Uterus (tissue), 4 donors: ENCODE data around the gene C9orf78. TPM values are rescaled to one million over a fixed set of nuclear protein-coding genes. Genes with fewer than 3 reads are reported as not detected.

Experiments used
- DNase-seq, 2 donors: peaks; one replicate each; pipeline ENCODE4 v3.0.0-alpha.2; 2019 to 2020
- H3K27ac ChIP-seq, 2 donors: fragments of 200-600 bp; sonication (generic); 1 replicate in 1 of 2; 2 replicates in 1 of 2; pipeline ENCODE4 v1.5.1; 2016 to 2018
- H3K27me3 ChIP-seq, 2 donors: fragments of 200-600 bp; sonication (generic); one replicate each; pipeline ENCODE4 v1.5.1; 2018 to 2019; ENCODE audit warnings: control low read depth in 1 of 2
- H3K36me3 ChIP-seq, 2 donors: fragments of 200-600 bp; sonication (generic); one replicate each; pipeline ENCODE4 v1.5.1; 2019; ENCODE audit warnings: control low read depth in 1 of 2
- H3K4me1 ChIP-seq, 2 donors: fragments of 200-600 bp; sonication (generic); one replicate each; pipeline ENCODE4 v1.5.1; 2018 to 2019; ENCODE audit warnings: control low read depth in 1 of 2
- H3K4me3 ChIP-seq, 2 donors: fragments of 200-600 bp; sonication (generic); 1 replicate in 1 of 2; 2 replicates in 1 of 2; pipeline ENCODE4 v1.5.1; 2018 to 2019; ENCODE audit warnings: mild to moderate bottlenecking in 1 of 2
- H3K9me3 ChIP-seq, 2 donors: fragments of 200-600 bp; sonication (generic); one replicate each; pipeline ENCODE4 v1.5.1; 2019; ENCODE audit warnings: control low read depth in 1 of 2
- POLR2A ChIP-seq, 2 donors: fragments of 450-650 bp; IDR thresholded peaks; one replicate each; pipeline ENCODE4 v1.6.1; 2016; ENCODE audit warnings: antibody characterized with exemption in 2 of 2, mild to moderate bottlenecking in 1 of 2, moderate library complexity in 1 of 2
- intact Hi-C: fragments of 100-400 bp; cut with DNase I; formaldehyde crosslinking; loops from one replicate; pipeline ENCODE4 v1.15.1; 2023; ENCODE audit warnings: low total_unique reads
- total RNA-seq, 4 donors: library from RNA; depleted of rRNA in 3 of 4; stranded (reverse); fragments of >200 nt in 3 of 4; gene quantifications; one replicate each; pipeline versions ENCODE4 v1.1.0 to v1.2.4, GENCODE V29; 2014 to 2023
- TF ChIP-seq, protein P1 (sequence below), 4 experiments: fragments of 200-600 bp in 2 of 4; fragments of 450-650 bp in 2 of 4; sonication (generic) in 2 of 4; IDR thresholded peaks; one replicate each; pipeline ENCODE4 v1.5.1; 2016 to 2019; ENCODE audit warnings: antibody characterized with exemption in 4 of 4, mild to moderate bottlenecking in 2 of 4, moderate library complexity in 1 of 4
- donor health status: DM: yes; HTN: yes; CAD: no.

C9orf78 gene
- total RNA-seq, 4 donors from 2014 or later: 17.4 to 56.9 (median 35.0) TPM

- no peaks in the 10 kb centered on the region for H3K9me3 ChIP-seq
- no peaks in the 10 kb centered on the region for H3K36me3 ChIP-seq
- peaks cover 0 to 5% of the 10 kb centered on the region in 2 donors for H3K4me1 ChIP-seq
- H3K27ac ChIP-seq: peak overlapping the region; percentile 76 to 85
- no peak for TF ChIP-seq POLR2A (IDR thresholded peaks at IDR 0.05)
- TF ChIP-seq, protein P1, sequence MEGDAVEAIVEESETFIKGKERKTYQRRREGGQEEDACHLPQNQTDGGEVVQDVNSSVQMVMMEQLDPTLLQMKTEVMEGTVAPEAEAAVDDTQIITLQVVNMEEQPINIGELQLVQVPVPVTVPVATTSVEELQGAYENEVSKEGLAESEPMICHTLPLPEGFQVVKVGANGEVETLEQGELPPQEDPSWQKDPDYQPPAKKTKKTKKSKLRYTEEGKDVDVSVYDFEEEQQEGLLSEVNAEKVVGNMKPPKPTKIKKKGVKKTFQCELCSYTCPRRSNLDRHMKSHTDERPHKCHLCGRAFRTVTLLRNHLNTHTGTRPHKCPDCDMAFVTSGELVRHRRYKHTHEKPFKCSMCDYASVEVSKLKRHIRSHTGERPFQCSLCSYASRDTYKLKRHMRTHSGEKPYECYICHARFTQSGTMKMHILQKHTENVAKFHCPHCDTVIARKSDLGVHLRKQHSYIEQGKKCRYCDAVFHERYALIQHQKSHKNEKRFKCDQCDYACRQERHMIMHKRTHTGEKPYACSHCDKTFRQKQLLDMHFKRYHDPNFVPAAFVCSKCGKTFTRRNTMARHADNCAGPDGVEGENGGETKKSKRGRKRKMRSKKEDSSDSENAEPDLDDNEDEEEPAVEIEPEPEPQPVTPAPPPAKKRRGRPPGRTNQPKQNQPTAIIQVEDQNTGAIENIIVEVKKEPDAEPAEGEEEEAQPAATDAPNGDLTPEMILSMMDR (IDR thresholded peaks at IDR 0.05): no peak
- no peak for DNase-seq
- intact Hi-C loops: no loop called here
- peak overlapping the region; percentile 83 to 97 for H3K4me3 ChIP-seq
- H3K27me3 ChIP-seq: no peaks in the 10 kb centered on the region
Observed at GRCh38 chr9:129823542-129823934, 11.5 kb downstream of the C9orf78 start.

- Histone ChIP-seq H3K27me3 (no peaks in the 10 kb centered on the region), H3K27ac (peak overlapping the region; percentile 76 to 85), H3K36me3 (no peaks in the 10 kb centered on the region), H3K9me3 (no peaks in the 10 kb centered on the region), H3K4me1 (peaks cover 0 to 5% of the 10 kb centered on the region in 2 donors), H3K4me3 (peak overlapping the region; percentile 83 to 97)
- intact Hi-C loops: no loop called here
- TF ChIP-seq POLR2A (IDR thresholded peaks at IDR 0.05): no peak
- TF ChIP-seq, protein P1 (IDR thresholded peaks at IDR 0.05): no peak
- no peak for DNase-seq
Observed at GRCh38 chr9:129822898-129823541, 12.1 kb downstream of the C9orf78 start.

DNA sequence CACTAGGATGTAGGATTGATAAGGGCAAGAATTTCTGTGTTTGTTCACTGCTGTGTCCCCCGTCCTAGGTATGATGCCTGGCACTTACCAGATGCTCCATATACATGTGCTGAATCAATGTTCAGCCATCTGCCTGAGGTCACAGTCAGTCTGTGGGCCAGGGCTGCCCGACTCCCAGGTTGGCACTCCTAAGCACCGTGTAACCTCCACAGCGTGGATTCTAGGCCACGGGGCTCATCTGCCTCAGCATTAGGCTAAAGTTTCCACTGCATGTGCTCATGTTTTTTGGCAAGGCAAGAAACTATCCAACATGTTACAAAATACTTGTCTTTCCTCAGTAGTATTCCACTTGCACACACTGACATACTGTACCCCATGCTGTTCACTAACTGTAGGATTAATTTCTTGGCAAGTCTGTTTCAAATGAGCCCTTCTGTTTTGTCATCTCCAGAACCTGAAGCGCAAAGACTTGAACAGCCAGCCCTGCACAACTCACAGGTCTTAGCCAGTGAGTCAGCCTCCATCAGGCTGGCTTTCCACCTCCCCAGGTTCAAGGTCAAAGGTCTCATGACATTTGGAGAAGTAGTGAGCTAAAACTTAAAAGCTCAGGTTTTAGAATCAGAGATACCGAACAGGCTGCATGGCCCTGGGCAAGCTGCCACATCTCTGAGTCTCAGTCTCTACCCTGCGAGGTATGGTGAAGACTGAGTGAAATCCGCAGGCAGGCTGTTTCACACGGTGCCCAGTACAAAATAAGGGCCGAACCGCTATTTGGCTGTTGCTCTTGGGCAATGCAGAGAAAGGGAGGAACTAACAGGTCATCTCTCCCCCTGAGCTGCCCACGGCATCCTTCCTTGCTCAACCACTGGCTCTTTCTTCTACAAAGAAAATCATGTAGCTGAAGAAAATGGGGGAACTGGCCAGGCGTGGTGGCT lies 18.3 kb downstream of the C9orf78 start:
- no peak for DNase-seq
- Histone ChIP-seq H3K36me3 (no peaks in the 10 kb centered on the region), H3K9me3 (no peaks in the 10 kb centered on the region), H3K4me3 (no peak overlapping the region), H3K4me1 (no peaks in the 10 kb centered on the region), H3K27me3 (no peaks in the 10 kb centered on the region), H3K27ac (no peak overlapping the region)
- intact Hi-C loops: no loop called here
- TF ChIP-seq, protein P1 (IDR thresholded peaks at IDR 0.05): no peak
- no peak for TF ChIP-seq POLR2A (IDR thresholded peaks at IDR 0.05)

DNA sequence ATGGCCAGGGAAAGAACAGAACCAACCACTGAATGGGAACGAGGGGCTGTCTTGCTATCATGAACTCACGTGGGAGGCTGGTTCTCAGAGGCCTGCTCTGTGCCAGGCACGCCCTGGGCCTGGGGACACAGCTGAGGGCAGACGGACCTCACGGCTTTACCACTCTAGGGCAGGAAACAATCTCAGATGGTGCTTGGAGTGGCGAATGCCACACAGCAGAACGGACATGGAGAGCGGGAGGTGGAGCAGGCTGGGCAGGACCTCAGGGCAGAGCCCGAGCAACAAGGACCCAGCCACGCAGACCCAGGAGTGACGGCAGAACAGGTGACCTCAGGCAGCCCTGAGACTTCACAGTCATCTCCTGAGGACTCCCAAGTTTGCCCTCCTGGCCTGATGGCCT lies 19.8 kb downstream of the C9orf78 start:
- Histone ChIP-seq H3K36me3 (no peaks in the 10 kb centered on the region), H3K4me3 (no peak overlapping the region)

More for the DNA sequence above, 19.8 kb downstream of the C9orf78 start:
- H3K9me3 ChIP-seq: no peaks in the 10 kb centered on the region
- TF ChIP-seq POLR2A (IDR thresholded peaks at IDR 0.05): no peak
- TF ChIP-seq, protein P1 (IDR thresholded peaks at IDR 0.05): no peak
- no peaks in the 10 kb centered on the region for H3K4me1 ChIP-seq
- DNase-seq: no peak
- no peaks in the 10 kb centered on the region for H3K27me3 ChIP-seq
- intact Hi-C loops: no loop called here
- H3K27ac ChIP-seq: no peak overlapping the region
